Suppressor macrophage (primary cell): ENCODE data around the gene ABHD13.

ENCODE experiments used
- DNase-seq, 4 experiments: peaks; one replicate each; pipeline ENCODE4 v3.0.0-alpha.2; 2020 to 2022
- total RNA-seq, 17 experiments: gene quantifications; one replicate each; lab custom pipeline; 2026; ENCODE audit warnings: mixed read lengths in 6 of 17, inconsistent platforms in 3 of 17; lab: John Stamatoyannopoulos, UW

Gene ABHD13
- total RNA-seq, result 14.6 to 50.1 (median 29.8) reads per million in 17 experiments

GRCh38 chr13:108218044-108218974 lies at the start of gene ABHD13:
Gene ABHD13, plus strand, starts transcription at chr13:108218392. Its CDS starts 10,827 bp downstream, at chr13:108229219.
- DNase-seq, result peak; percentile 96 to 98 (median 96)

DNA sequence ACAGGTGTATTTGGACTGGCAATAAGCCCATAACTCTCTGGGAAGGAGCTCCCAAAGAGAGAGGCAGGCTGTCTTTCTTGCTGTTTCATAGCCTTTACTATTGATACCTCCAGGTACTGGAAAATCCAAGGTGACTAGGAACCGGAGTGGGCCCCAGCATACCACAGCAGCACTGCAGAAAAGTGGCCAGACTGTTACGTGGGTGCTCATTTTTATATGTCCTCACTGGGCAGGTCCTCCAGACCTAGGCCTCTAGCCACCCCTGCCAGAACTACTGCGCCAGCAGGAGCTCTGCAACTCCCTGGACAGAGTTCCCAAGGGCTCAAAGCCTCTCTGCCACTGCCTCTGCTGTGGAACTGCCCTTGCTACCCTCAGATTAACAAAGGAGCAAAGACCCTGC lies 49.3 kb upstream of the ABHD13 start:
- DNase-seq, result no peak

DNA sequence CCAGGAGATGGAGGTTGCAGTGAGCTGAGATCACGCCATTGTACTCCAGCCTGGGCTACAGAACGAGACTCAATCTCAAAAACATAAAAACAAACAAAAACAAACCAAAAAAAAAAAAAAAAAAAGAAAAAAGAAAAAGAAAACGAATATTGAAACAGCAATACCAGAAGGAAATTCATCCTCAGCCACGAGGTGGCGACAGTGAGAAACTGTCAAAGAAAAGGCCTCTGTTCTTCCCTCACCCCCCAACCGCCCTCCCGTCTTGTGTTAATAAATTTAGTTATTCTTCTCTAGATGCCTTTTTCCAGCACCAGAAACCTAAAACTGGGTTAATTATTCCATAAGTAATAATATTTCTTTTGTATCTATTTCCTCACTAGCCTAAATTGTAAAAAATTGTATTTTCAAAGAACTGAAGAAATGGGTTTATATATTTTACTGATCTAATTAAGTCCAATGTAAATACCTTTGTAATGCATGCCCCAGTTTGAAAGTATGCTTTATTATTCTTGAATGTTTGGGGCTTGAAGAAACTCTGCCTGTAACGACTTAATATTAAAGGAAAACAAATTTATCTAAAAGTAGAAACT lies 41.4 kb upstream of the ABHD13 start:
- peak; percentile 32 to 57 (median 53) for DNase-seq

- no peak for DNase-seq
Observed at GRCh38 chr13:108178078-108178477, 40.1 kb upstream of the ABHD13 start.

DNA sequence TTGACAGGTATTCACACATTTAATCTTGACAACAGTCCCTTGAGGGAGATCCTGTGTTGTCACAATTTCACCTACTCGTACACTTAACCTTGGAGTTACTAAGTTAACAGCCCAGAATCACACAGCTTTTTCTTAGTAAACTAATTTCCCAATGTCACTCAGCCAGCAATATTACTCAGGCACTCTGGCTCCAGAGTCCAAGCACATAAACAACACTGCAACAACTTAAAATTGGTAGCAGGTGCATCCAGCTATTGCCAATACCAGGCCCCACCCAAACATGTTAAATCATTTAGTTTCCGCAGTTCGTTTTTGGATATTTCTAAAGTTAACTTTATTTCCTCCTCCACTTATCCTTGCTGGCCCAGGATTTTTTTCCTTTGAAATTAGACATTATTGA lies 35.5 kb upstream of the ABHD13 start:
- DNase-seq, result no peak

GRCh38 chr13:108185223-108185622 lies 33.0 kb upstream of the ABHD13 start:
- DNase-seq, result no peak

GRCh38 chr13:108188260-108188659 lies 29.9 kb upstream of the ABHD13 start:
- DNase-seq, result no peak

- DNase-seq, result no peak
Observed at GRCh38 chr13:108190897-108191296, 27.3 kb upstream of the ABHD13 start.

DNA sequence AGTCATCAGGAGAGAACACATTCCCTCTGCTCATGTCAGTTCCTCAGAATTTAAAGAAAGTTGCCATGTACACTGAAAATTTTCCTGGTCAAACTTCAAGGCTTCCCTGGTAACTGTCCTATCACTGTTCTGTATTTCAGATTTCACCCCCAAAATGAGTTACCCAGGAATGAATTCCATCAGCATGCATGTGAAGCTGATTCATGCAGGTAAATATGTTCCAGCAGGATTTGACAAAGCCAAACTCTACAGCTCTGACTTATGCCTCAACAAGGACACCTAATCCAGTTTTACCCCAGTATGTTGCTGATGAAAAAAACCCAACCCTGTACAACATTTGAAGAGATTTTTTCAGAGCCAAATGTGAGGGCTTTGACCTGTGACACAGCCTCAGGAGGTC lies 24.4 kb upstream of the ABHD13 start:
- no peak for DNase-seq

DNA sequence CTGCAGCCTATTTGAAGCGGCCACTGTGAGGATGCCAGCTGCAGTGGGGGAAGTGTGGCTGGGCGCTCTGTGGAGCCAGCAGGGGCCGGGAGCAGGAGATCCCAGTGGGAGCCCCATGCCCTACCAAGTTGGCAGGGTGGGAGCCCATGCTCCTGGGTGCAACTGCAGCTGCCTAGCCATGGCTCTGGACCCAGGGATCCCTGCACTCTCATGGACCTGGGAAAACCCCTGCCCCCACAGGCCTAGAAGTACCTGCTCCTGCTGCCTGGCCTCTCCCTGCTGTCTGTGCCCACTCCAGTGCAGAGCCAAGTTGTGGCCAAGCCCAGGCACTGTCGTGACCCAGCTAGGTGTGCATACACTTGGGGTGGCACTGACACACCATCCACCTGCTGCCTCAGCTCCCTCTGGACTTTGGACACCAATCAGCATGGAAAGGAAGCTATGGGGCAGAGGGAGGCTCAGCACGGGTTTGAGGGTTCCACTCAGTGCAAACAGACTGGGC lies 23.7 kb upstream of the ABHD13 start:
- DNase-seq, result no peak

DNA sequence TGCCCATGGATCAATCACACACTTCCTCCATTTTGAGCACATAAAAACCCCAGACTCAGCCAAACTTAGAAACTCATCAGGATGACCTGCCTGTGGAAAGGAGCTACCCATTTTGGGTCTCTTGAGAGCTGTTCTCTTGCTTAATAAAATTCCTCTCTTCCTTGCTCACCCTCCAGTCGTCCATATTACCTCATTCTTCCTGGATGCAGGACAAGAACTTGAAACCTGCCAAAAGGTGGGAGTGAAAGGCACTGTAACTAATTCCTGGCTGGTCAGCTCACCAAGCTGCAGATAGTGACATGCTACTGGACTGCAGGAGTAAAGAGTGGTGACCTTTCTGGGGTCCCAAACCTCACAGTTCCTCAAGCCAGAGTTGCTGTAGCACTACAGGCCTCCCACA lies 23.0 kb upstream of the ABHD13 start:
- no peak for DNase-seq

DNA sequence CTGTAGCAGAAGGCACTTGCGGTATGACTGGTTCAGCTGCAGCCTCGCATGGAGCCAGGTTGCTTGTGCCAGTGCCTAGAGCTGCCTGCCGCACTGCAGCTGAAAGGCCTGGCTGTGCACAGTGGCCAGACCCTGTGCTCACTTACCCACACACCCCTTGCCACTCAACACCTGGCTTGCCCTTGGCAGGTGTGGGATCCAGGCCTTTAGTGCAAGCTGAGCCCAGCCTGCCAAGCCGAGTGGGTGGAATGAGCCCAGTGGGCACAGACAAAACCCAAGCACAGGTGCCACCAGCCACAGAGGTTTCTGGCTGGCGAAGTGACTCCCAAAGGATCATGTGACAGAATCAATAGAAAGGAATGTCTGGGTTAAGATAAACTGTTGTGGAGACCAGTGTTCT lies 22.3 kb upstream of the ABHD13 start:
- no peak for DNase-seq

- peak in 2 of 4 experiments; percentile 48 to 58 for DNase-seq
Observed at GRCh38 chr13:108200781-108201398, 17.3 kb upstream of the ABHD13 start.

DNA sequence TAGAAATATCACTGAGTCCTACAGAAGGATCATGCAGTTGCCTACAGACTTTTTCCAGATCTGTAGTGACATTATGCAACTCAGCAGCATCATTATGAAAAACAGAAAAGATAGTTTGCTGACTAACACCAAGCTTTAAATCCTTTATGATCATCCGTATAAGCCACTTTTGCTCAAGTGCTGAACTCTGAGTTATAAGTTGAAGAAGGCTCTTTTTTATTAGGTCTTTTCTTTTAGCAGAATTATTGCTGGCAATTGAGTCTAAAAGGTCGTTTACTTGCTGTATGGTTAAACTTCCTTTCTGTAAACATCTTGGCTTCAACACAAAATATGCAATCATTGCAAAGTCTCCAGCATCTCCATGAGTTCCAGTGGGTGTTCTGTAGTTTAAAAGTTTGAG lies 7.6 kb upstream of the ABHD13 start:
- no peak for DNase-seq

DNA sequence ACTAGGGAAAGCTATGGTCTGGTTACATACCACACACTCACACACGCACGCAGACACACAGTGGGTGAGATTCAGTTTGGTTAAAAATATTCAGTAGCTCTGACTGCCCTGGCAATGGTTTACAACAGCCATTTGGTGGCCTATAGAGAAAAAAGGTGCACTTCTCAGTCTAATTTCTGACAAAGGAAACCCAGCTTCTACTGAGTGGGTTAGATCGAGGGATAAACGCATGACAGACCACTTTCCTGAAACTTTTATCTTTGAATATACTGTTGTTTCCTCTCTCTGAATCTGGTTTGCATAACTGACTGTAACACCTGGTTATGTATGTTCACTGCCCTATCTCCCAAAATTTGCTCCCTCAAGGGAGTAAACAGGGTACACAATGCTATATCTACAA lies 5.3 kb upstream of the ABHD13 start:
- DNase-seq, result no peak

GRCh38 chr13:108213946-108214345 lies 4.2 kb upstream of the ABHD13 start:
- no peak for DNase-seq

GRCh38 chr13:108214441-108215271 lies 3.5 kb upstream of the ABHD13 start:
- no peak for DNase-seq

GRCh38 chr13:108215436-108215835 lies 2.8 kb upstream of the ABHD13 start, which contains the start of gene LIG4:
Gene LIG4, minus strand, starts transcription at chr13:108215536. Its CDS starts 4,268 bp downstream, at chr13:108211268.
- peak; percentile 89 to 97 (median 95) for DNase-seq

- DNase-seq, result peak in 1 of 4 experiments; percentile 2
Observed at GRCh38 chr13:108217307-108218043, 717 bp upstream of the ABHD13 start.

- DNase-seq, result no peak
Observed at GRCh38 chr13:108220041-108220440, 1.8 kb downstream of the ABHD13 start.
